Left lung (tissue), 10 donors: ENCODE data around the gene GRB10. TPM values are rescaled to one million over a fixed set of nuclear protein-coding genes. Genes with fewer than 3 reads are reported as not detected.

Source experiments
- ATAC-seq: fragments of 200-7000 bp; cut with Tn5 transposase; one replicate; pipeline ENCODE4 v1.9.1; 2020; ENCODE audit warnings: moderate library complexity
- DNase-seq, 4 donors: peaks; one replicate each; pipeline ENCODE4 v3.0.0-alpha.2; 2013 to 2020
- H3K27ac ChIP-seq, 2 donors: fragments of 200-600 bp; sonication (generic) in 1 of 2; one replicate each; pipeline versions ENCODE4 v1.5.0 to v1.8.0; 2020 to 2021
- H3K27me3 ChIP-seq, 2 donors: fragments of 200-600 bp; sonication (generic) in 1 of 2; one replicate each; pipeline versions ENCODE4 v1.5.0 to v1.8.0; 2020 to 2021
- H3K36me3 ChIP-seq, 2 donors: fragments of 200-600 bp; sonication (generic) in 1 of 2; one replicate each; pipeline versions ENCODE4 v1.5.0 to v1.8.0; 2020 to 2021
- H3K4me1 ChIP-seq, 2 donors: fragments of 200-600 bp; one replicate each; pipeline ENCODE4 v1.8.0; 2021
- H3K4me3 ChIP-seq, 2 donors: fragments of 200-600 bp; sonication (generic) in 1 of 2; one replicate each; pipeline versions ENCODE4 v1.5.0 to v1.8.0; 2020 to 2021; ENCODE audit warnings: mild to moderate bottlenecking in 1 of 2
- H3K9me3 ChIP-seq, 2 donors: fragments of 200-600 bp; sonication (generic) in 1 of 2; one replicate each; pipeline versions ENCODE4 v1.5.0 to v1.8.0; 2020 to 2021
- intact Hi-C, 2 donors: fragments of 100-400 bp; cut with DNase I; formaldehyde crosslinking; loops; one replicate each; pipeline versions ENCODE4 v1.11.2 to v1.14.2; 2022
- polyA plus RNA-seq, 6 donors: library from polyadenylated mRNA; unstranded; fragments of 120-200 nt; gene quantifications; one replicate each; pipeline ENCODE4 v1.2.1, GENCODE V29; 2013; ENCODE audit not compliant: insufficient read length in 6 of 6
- total RNA-seq, 2 donors: library from RNA; stranded (reverse); fragmentation: NEBNext Ultra II Directional; extraction: Animal tissue kit (Norgen Biotek cat#: 25700); gene quantifications; one replicate each; pipeline ENCODE4 v1.2.1, GENCODE V29; 2021
- TF ChIP-seq, protein P1 (sequence below), 2 donors: fragments of 200-600 bp; sonication (generic) in 1 of 2; IDR thresholded peaks; one replicate each; pipeline versions ENCODE4 v1.5.0 to v1.8.0; 2021; ENCODE audit warnings: antibody characterized with exemption in 2 of 2
- donor health status: DM: no; HTN: yes; CAD: no.
- donor health status: DM: no; HTN: no; CAD: no.

The GRB10 gene
- total and polyA plus RNA-seq, 8 donors: 38.8 to 58.3 (median 45.0) TPM

DNA sequence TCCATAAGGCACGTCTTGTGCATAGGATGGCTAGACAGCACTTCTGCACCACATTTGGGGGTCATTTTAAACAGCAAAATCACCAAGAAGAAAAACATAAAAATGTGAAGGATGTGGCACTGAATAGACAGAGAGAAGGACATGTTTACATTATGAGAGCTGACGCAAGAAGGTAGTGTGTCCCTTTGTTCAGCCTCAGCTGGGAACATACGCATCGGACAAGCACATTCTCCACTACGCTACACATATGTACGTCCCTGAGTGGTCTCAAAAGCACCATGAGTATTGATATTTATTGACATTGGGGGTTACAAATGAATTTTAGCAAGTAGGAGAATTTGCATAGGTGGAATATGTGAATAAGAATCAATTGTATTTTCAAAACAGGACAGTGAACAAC is 237.7 kb downstream of the GRB10 start:
- H3K27ac ChIP-seq: no peak overlapping the region
- intact Hi-C loops: no loop called here
- H3K4me1 ChIP-seq: no peaks in the 10 kb centered on the region
- H3K4me3 ChIP-seq: no peak overlapping the region
- H3K9me3 ChIP-seq: no peaks in the 10 kb centered on the region
- TF ChIP-seq, protein P1, sequence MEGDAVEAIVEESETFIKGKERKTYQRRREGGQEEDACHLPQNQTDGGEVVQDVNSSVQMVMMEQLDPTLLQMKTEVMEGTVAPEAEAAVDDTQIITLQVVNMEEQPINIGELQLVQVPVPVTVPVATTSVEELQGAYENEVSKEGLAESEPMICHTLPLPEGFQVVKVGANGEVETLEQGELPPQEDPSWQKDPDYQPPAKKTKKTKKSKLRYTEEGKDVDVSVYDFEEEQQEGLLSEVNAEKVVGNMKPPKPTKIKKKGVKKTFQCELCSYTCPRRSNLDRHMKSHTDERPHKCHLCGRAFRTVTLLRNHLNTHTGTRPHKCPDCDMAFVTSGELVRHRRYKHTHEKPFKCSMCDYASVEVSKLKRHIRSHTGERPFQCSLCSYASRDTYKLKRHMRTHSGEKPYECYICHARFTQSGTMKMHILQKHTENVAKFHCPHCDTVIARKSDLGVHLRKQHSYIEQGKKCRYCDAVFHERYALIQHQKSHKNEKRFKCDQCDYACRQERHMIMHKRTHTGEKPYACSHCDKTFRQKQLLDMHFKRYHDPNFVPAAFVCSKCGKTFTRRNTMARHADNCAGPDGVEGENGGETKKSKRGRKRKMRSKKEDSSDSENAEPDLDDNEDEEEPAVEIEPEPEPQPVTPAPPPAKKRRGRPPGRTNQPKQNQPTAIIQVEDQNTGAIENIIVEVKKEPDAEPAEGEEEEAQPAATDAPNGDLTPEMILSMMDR (IDR thresholded peaks at IDR 0.05): no peak
- DNase-seq: no peak
- H3K27me3 ChIP-seq: no peaks in the 10 kb centered on the region
- no peaks in the 10 kb centered on the region for H3K36me3 ChIP-seq
- no peak for ATAC-seq

DNA sequence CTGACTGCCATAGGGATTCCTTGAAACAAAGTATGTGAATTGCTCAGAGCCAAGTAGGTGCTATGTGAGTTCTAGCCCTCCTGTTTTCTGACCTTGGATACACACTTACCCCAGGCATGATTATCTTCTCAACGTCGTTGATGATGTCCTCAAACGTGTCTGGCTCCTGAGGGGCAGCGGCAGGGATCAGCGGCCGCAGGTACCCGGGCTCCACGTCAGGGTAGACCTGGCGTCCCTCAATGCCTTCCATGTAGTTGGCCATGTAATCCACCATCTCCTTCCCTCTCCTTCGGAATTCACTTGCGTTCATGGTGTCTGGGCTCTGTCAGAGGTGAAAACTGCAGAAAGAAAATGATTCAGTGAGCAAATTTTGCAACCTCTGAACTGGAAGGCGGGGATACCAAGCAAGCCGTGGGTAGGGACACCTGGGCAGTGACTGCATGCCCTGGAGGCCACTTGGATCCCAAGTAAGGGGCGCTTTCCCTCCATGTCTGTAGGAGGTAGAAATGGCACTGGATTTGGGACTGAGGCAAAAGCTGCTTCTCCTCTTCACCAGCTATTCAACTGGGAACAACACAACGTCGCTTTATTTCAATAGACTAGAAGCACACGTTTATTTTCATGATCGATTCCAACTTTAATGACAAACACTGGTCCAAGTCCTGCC is 238.8 kb downstream of the GRB10 start:
- no peak overlapping the region for H3K4me3 ChIP-seq
- H3K9me3 ChIP-seq: no peaks in the 10 kb centered on the region
- DNase-seq: no peak
- no peak for ATAC-seq
- no peaks in the 10 kb centered on the region for H3K4me1 ChIP-seq
- intact Hi-C loops: no loop called here
- TF ChIP-seq, protein P1 (IDR thresholded peaks at IDR 0.05): no peak
- no peaks in the 10 kb centered on the region for H3K36me3 ChIP-seq
- H3K27me3 ChIP-seq: no peaks in the 10 kb centered on the region
- H3K27ac ChIP-seq: no peak overlapping the region

DNA sequence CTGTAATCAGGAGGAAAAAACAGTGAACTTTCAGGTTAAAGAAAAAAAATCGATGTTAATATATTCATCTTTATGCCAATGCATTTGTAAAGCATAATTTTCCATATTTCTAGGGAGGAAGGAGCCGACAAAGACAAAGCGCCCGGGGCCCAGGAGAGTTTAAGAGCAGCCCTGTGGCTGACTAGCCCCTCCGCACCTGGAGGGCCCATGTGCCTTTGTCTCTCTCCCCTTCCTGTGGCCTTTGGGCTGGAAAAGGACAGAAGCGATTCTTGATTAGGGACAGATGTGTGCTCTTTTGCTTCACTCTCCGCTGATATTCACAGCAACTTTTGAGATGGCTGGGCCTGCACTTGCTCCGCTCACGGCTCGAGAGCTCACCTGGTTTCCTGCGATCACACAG is 240.6 kb downstream of the GRB10 start:
- intact Hi-C loops: no loop called here
- Histone ChIP-seq H3K27me3 (no peaks in the 10 kb centered on the region), H3K36me3 (no peaks in the 10 kb centered on the region), H3K4me3 (no peak overlapping the region), H3K27ac (no peak overlapping the region), H3K9me3 (no peaks in the 10 kb centered on the region), H3K4me1 (no peaks in the 10 kb centered on the region)
- no peak for ATAC-seq
- DNase-seq: no peak
- TF ChIP-seq, protein P1 (IDR thresholded peaks at IDR 0.05): no peak

DNA sequence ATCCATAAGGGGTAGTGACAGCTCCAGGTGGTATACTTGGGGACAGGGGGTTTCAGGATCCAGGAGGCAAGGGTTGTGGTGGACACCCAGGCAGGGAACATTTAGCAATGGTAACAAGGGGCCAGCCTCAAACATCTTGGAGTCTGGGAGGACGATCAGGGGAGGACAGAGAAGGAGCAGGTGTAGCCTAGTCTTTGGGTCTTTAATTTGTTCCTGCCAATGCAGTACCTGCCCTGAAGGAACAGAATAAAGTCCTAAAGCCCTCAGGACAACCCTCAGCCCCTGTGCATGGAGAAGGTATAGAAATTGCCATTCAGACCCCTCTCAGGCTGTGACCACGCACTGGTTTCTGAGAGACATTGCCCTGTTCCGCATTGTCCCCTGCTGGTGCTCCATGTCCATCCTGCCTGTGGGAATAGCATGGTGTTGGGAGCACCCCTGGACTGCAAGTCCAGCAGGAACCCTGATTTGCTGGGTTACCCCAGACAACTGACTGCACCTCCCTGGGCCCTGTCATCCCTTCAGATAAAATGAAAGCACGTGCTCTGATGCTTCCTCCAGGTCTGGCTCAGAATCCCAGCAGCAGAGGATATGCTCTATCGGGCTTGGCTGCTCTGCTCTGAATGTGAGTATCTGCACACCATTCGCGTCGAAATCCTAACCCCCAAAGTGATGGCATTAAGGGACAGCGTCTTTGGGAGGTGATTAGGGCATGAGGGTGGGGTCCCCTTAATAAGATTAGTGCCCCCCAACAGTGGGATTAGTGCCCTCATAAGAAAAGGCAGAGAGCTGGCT is 241.7 kb downstream of the GRB10 start:
- Histone ChIP-seq H3K36me3 (no peaks in the 10 kb centered on the region), H3K4me3 (no peak overlapping the region), H3K27ac (no peak overlapping the region), H3K27me3 (no peaks in the 10 kb centered on the region), H3K4me1 (no peaks in the 10 kb centered on the region), H3K9me3 (no peaks in the 10 kb centered on the region)
- TF ChIP-seq, protein P1 (IDR thresholded peaks at IDR 0.05): no peak
- no peak for DNase-seq
- ATAC-seq: no peak
- intact Hi-C loops: no loop called here

Other genes with a start within 250 kb of the GRB10 start
- gene DDC, start 217.5 kb downstream of the GRB10 start, total RNA-seq: 1 to 10 TPM in 1 of 2 donors, under 1 TPM in 1; 0.90 to 1.2 TPM
- gene DDC, start 217.5 kb downstream of the GRB10 start, polyA plus RNA-seq: 10 to 100 TPM in 3 of 6 donors, 1 to 10 TPM in 3; 7.9 to 17.6 (median 10.1) TPM